Stomach (tissue), 4 donors: Measurements from ENCODE around the gene OMP.

ENCODE experiments used
- EP300 ChIP-seq: sonication (generic); formaldehyde crosslinking; IDR thresholded peaks from one replicate; pipeline ENCODE4 v1.6.1; 2017; ENCODE audit warnings: antibody characterized with exemption
- POLR2A ChIP-seq, 4 donors: fragments of 450-650 bp; IDR thresholded peaks; one replicate each; pipeline ENCODE4 v1.6.1; 2016; ENCODE audit warnings: antibody characterized with exemption in 4 of 4, control low read depth in 2 of 4, mild to moderate bottlenecking in 1 of 4, moderate library complexity in 1 of 4
- POLR2AphosphoS5 ChIP-seq, 3 donors: sonication (generic); formaldehyde crosslinking; IDR thresholded peaks; one replicate each; pipeline ENCODE4 v1.6.1; 2016; ENCODE audit warnings: antibody characterized with exemption in 3 of 3
- TF ChIP-seq, protein P1 (sequence below), 7 experiments: fragments of 450-650 bp in 4 of 7; fragments of 200-600 bp in 3 of 7; sonication (generic) in 3 of 7; IDR thresholded peaks; one replicate each; pipeline ENCODE4 v1.5.1; 2016 to 2019; ENCODE audit warnings: antibody characterized with exemption in 7 of 7, control low read depth in 2 of 7, mild to moderate bottlenecking in 1 of 7

DNA sequence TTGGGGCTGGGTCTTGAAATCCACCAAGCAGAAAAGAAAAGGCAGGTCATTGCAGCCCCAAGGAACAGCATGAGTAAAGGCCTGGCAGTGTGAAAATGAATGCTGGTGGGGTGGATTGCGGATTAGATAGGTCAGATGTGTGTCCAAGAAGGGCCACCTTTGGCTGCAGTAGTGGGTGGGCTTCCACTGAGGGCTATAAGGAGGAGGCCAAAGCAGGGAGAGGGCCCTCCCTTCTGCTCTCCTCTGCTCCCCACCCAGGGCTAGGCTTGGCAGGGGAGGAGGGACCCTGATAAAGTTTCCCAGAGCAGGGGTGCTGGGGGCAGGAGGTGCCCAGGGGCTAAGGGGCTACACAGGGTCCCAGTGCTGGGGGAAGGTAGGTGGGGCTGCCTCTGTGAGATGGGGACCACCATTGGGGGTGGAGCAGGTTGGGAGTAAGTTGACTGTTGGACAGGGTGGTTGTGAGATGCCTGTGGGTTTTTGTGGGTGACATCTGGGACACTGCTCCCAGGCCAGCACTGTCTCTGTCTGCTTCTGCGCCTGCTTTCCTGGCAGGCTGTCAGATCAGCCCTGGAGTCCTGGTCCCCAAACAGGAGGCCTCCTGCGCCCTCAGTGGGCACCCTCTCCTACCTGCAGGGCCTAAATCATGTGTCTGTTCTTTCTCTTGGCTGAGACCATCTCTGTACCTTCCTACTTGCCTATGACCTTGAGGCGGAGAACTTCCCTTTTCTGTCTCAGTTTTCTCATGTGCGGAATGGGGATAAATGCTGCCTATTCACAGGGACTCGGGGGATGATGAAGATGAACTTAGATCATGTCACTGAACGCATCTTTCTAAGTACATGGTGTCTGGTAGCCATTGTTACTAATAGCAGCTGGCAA, 33.9 kb upstream of the OMP start:
- TF ChIP-seq POLR2AphosphoS5 (IDR thresholded peaks at IDR 0.05) (no peak), POLR2A (IDR thresholded peaks at IDR 0.05) (no peak), EP300 (no peak)
- TF ChIP-seq, protein P1, sequence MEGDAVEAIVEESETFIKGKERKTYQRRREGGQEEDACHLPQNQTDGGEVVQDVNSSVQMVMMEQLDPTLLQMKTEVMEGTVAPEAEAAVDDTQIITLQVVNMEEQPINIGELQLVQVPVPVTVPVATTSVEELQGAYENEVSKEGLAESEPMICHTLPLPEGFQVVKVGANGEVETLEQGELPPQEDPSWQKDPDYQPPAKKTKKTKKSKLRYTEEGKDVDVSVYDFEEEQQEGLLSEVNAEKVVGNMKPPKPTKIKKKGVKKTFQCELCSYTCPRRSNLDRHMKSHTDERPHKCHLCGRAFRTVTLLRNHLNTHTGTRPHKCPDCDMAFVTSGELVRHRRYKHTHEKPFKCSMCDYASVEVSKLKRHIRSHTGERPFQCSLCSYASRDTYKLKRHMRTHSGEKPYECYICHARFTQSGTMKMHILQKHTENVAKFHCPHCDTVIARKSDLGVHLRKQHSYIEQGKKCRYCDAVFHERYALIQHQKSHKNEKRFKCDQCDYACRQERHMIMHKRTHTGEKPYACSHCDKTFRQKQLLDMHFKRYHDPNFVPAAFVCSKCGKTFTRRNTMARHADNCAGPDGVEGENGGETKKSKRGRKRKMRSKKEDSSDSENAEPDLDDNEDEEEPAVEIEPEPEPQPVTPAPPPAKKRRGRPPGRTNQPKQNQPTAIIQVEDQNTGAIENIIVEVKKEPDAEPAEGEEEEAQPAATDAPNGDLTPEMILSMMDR (IDR thresholded peaks at IDR 0.05): no peak
